ENCODE data around the gene MEGF6. TPM values are rescaled to one million over a fixed set of nuclear protein-coding genes. Genes with fewer than 3 reads are reported as not detected.

The MEGF6 gene
- total and polyA plus RNA-seq, 2 donors (not counting 3 experiments of a cell fraction or from before 2014, with no cell fraction given) = 22.5 to 63.7 TPM

DNA sequence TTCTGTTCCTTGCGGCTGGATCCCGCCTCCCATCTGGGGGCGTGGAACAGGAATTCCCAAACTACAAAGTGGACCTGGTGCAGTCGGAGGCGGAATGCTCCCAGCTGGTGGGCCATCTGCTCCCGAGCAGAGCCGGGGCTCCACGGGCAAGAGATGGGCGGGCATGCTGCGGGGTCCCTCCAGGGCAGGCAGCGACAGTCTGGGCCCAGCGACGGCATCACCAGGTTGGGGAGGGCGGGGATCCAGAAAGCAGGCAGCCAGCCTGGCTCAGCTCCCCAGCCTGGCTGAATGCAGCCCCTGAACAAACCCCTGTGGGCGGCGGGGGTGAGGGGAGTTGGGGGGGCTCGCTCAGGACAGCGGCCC is 3.6 kb downstream of the MEGF6 start:
- dilution Hi-C loops (cut with MboI; ENCODE audit: extremely low pct_ligation_motif_present, low sequenced_read_pairs) (no loop called here), intact Hi-C loops (cut with micrococcal nuclease) (no loop called here)
- ChIA-PET POLR2A (no interaction called here), CTCF (interaction anchor here (1.0 to 3.8 kb wide), 6 partner anchors 11 to 155 kb away, joined by 3 to 24 read pairs (median 6); no protein-coding TSS in a partner anchor)
- H3K4me3 ChIP-seq (replicated peaks in 1 of 3; ENCODE audit: insufficient read depth in 1 of 3, low read depth in 1 of 3, low read length in 3 of 3) = no peak overlapping the region
- no peak overlapping the region for H3K9ac ChIP-seq (replicated peaks; ENCODE audit: extremely low read depth, insufficient read depth, low read length)
- no peak for DNase-seq (ENCODE audit: low read depth, low spot score)
- H4K20me1 ChIP-seq (replicated peaks; ENCODE audit: control insufficient read depth, extremely low read depth, insufficient read depth, low read length) = no peaks in the 10 kb centered on the region
- no peaks in the 10 kb centered on the region for H3K9me3 ChIP-seq (replicated peaks; ENCODE audit: control insufficient read depth, insufficient read depth, low read length)
- H2AFZ ChIP-seq (ENCODE audit: low read depth, low read length) = no peak overlapping the region
- H3K9me1 ChIP-seq (replicated peaks; ENCODE audit: control insufficient read depth, extremely low read depth, insufficient read depth, low read length) = no peaks in the 10 kb centered on the region
- H3K27ac ChIP-seq (ENCODE audit: insufficient read depth, low read depth, low read length) = no peak overlapping the region
- BruUV-seq (replicated peaks) = no TSS peak
- peaks cover 13% of the 10 kb centered on the region for H3K4me1 ChIP-seq (ENCODE audit: control insufficient read depth, extremely low read depth, insufficient read depth, low read length)
- TF ChIP-seq JUN (IDR thresholded peaks at IDR 0.05; ENCODE audit: borderline replicate concordance, insufficient read depth, insufficient read length, low read depth) (no peak), EZH2 (IDR thresholded peaks at IDR 0.05; ENCODE audit: borderline replicate concordance, low read depth, low read length, severe bottlenecking) (no peak), POLR2A (IDR thresholded peaks at IDR 0.05; ENCODE audit: low read depth, low read length) (no peak), FOS (IDR thresholded peaks at IDR 0.05; ENCODE audit: borderline replicate concordance, insufficient read depth, low read length) (no peak), POLR2AphosphoS5 (IDR thresholded peaks at IDR 0.05; ENCODE audit: insufficient read depth, low read depth, low read length) (no peak), MYC (IDR thresholded peaks at IDR 0.05; ENCODE audit: low read depth, low read length) (no peak), GATA2 (IDR thresholded peaks at IDR 0.05; ENCODE audit: insufficient read depth, insufficient read length, low read depth, low read length) (no peak)
- TF ChIP-seq, protein P1, sequence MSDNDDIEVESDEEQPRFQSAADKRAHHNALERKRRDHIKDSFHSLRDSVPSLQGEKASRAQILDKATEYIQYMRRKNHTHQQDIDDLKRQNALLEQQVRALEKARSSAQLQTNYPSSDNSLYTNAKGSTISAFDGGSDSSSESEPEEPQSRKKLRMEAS (IDR thresholded peaks at IDR 0.05; ENCODE audit: insufficient read depth, insufficient read length) = no peak
- TF ChIP-seq, protein P2, sequence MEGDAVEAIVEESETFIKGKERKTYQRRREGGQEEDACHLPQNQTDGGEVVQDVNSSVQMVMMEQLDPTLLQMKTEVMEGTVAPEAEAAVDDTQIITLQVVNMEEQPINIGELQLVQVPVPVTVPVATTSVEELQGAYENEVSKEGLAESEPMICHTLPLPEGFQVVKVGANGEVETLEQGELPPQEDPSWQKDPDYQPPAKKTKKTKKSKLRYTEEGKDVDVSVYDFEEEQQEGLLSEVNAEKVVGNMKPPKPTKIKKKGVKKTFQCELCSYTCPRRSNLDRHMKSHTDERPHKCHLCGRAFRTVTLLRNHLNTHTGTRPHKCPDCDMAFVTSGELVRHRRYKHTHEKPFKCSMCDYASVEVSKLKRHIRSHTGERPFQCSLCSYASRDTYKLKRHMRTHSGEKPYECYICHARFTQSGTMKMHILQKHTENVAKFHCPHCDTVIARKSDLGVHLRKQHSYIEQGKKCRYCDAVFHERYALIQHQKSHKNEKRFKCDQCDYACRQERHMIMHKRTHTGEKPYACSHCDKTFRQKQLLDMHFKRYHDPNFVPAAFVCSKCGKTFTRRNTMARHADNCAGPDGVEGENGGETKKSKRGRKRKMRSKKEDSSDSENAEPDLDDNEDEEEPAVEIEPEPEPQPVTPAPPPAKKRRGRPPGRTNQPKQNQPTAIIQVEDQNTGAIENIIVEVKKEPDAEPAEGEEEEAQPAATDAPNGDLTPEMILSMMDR (IDR thresholded peaks at IDR 0.05; ENCODE audit: extremely low read depth in 1 of 2, insufficient read depth in 1 of 2, low read depth in 1 of 2, low read length in 2 of 2) = no peak
- no peak overlapping the region for H3K4me2 ChIP-seq (ENCODE audit: insufficient read depth, low read length)
- H3K27me3 ChIP-seq (ENCODE audit: control insufficient read depth in 2 of 2, insufficient read depth in 2 of 2, low read length in 2 of 2) = no peaks in the 10 kb centered on the region
- H3K79me2 ChIP-seq (ENCODE audit: control insufficient read depth, insufficient read depth, low read length) = no peaks in the 10 kb centered on the region
- no peaks in the 10 kb centered on the region for H3K36me3 ChIP-seq (ENCODE audit: control insufficient read depth in 2 of 2, extremely low read depth in 1 of 2, insufficient read depth in 2 of 2, low read length in 2 of 2)
- no peak for FAIRE-seq

Data from endothelial cell of umbilical vein (primary cell).